ENCODE measurements around the gene SCN3B. TPM values are rescaled to one million over a fixed set of nuclear protein-coding genes. Genes with fewer than 3 reads are reported as not detected.
"Not testable (repeated sequence)": the region's sequence is repeated elsewhere in the genome, so short reads cannot be mapped to it uniquely, and the experiment has no call there.

The SCN3B gene
- total RNA-seq, 1 experiment from 2014 or later = 0.26 TPM

- DNase-seq (no peak), ATAC-seq (no peak)
- ChIA-PET POLR2A (ENCODE audit: unreplicated experiment) (no interaction called here), CTCF (no interaction called here)
- no peaks in the 10 kb centered on the region for H4K20me1 ChIP-seq (ENCODE audit: low read length)
- H3K4me3 ChIP-seq (ENCODE audit: low read length) = no peak overlapping the region
- H3K27me3 ChIP-seq (ENCODE audit: low read length) = peaks cover 36% of the 10 kb centered on the region
- no peak overlapping the region for H3K27ac ChIP-seq (ENCODE audit: low read length)
- TF ChIP-seq EZH2 (IDR thresholded peaks at IDR 0.05; ENCODE audit: low read length, unreplicated experiment) (no peak), EZH2phosphoT487 (IDR thresholded peaks at IDR 0.05; ENCODE audit: borderline replicate concordance, low read length) (no peak)
- TF ChIP-seq, protein P1, sequence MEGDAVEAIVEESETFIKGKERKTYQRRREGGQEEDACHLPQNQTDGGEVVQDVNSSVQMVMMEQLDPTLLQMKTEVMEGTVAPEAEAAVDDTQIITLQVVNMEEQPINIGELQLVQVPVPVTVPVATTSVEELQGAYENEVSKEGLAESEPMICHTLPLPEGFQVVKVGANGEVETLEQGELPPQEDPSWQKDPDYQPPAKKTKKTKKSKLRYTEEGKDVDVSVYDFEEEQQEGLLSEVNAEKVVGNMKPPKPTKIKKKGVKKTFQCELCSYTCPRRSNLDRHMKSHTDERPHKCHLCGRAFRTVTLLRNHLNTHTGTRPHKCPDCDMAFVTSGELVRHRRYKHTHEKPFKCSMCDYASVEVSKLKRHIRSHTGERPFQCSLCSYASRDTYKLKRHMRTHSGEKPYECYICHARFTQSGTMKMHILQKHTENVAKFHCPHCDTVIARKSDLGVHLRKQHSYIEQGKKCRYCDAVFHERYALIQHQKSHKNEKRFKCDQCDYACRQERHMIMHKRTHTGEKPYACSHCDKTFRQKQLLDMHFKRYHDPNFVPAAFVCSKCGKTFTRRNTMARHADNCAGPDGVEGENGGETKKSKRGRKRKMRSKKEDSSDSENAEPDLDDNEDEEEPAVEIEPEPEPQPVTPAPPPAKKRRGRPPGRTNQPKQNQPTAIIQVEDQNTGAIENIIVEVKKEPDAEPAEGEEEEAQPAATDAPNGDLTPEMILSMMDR (conservative IDR thresholded peaks at IDR 0.05; ENCODE audit: low read depth, low read length) = no peak
- intact Hi-C loops (cut with micrococcal nuclease) = no loop called here
- no peak overlapping the region for H2AFZ ChIP-seq (ENCODE audit: low read length)
- H3K9ac ChIP-seq (ENCODE audit: low read length) = no peak overlapping the region
- H3F3A ChIP-seq (ENCODE audit: low read length, unreplicated experiment) = no peaks in the 10 kb centered on the region
- H3K9me2 ChIP-seq (replicated peaks; ENCODE audit: low read length) = no peaks in the 10 kb centered on the region
- no TSS peak for BruUV-seq (replicated peaks)
- no peak overlapping the region for H3K4me2 ChIP-seq (ENCODE audit: low read length)
- H3K79me2 ChIP-seq (ENCODE audit: low read length) = no peaks in the 10 kb centered on the region
- H3K4me1 ChIP-seq (ENCODE audit: insufficient read depth, low read length) = no peaks in the 10 kb centered on the region
- no peaks in the 10 kb centered on the region for H3K36me3 ChIP-seq (ENCODE audit: low read depth, low read length)
- H3K9me3 ChIP-seq (ENCODE audit: low read length) = no peaks in the 10 kb centered on the region
These were observed 10.9 kb upstream of the SCN3B start for GRCh38 chr11:123665306-123665705.

GRCh38 chr11:123659965-123660364 lies 5.5 kb upstream of the SCN3B start:
- POLR2A ChIA-PET (ENCODE audit: unreplicated experiment); H4K20me1 ChIP-seq (ENCODE audit: low read length); H3K79me2 ChIP-seq (ENCODE audit: low read length); H3K9me3 ChIP-seq (ENCODE audit: low read length); CTCF ChIA-PET; H3K4me1 ChIP-seq (ENCODE audit: insufficient read depth, low read length); intact Hi-C loops (cut with micrococcal nuclease); H3K27ac ChIP-seq (ENCODE audit: low read length); DNase-seq; H3K4me3 ChIP-seq (ENCODE audit: low read length); H2AFZ ChIP-seq (ENCODE audit: low read length); H3K9ac ChIP-seq (ENCODE audit: low read length); H3K4me2 ChIP-seq (ENCODE audit: low read length); H3F3A ChIP-seq (ENCODE audit: low read length, unreplicated experiment); ATAC-seq; BruUV-seq (replicated peaks); H3K9me2 ChIP-seq (replicated peaks; ENCODE audit: low read length); H3K36me3 ChIP-seq (ENCODE audit: low read depth, low read length): not testable (repeated sequence)
- H3K27me3 ChIP-seq (ENCODE audit: low read length) = peaks cover 17% of the 10 kb centered on the region

- no peak for ATAC-seq
- ChIA-PET POLR2A (ENCODE audit: unreplicated experiment) (no interaction called here), CTCF (no interaction called here)
- no peaks in the 10 kb centered on the region for H3K79me2 ChIP-seq (ENCODE audit: low read length)
- H3K4me2 ChIP-seq (ENCODE audit: low read length) = no peak overlapping the region
- H3K27me3 ChIP-seq (ENCODE audit: low read length) = peaks cover 17% of the 10 kb centered on the region
- TF ChIP-seq, protein P1 (conservative IDR thresholded peaks at IDR 0.05; ENCODE audit: low read depth, low read length) = no peak
- TF ChIP-seq EZH2phosphoT487 (IDR thresholded peaks at IDR 0.05; ENCODE audit: borderline replicate concordance, low read length) = no peak
- TF ChIP-seq EZH2 (IDR thresholded peaks at IDR 0.05; ENCODE audit: low read length, unreplicated experiment) = no peak
- H4K20me1 ChIP-seq (ENCODE audit: low read length) = no peaks in the 10 kb centered on the region
- H3K9ac ChIP-seq (ENCODE audit: low read length) = no peak overlapping the region
- peaks cover 4% of the 10 kb centered on the region; the same call in 1 of the 2 replicates for H3K4me1 ChIP-seq (ENCODE audit: insufficient read depth, low read length)
- H3F3A ChIP-seq (ENCODE audit: low read length, unreplicated experiment) = no peaks in the 10 kb centered on the region
- no peaks in the 10 kb centered on the region for H3K9me2 ChIP-seq (replicated peaks; ENCODE audit: low read length)
- no peak overlapping the region for H3K27ac ChIP-seq (ENCODE audit: low read length)
- H3K4me3 ChIP-seq (ENCODE audit: low read length) = no peak overlapping the region
- BruUV-seq (replicated peaks) = no TSS peak
- intact Hi-C loops (cut with micrococcal nuclease) = no loop called here
- H2AFZ ChIP-seq (ENCODE audit: low read length) = no peak overlapping the region
- no peaks in the 10 kb centered on the region for H3K36me3 ChIP-seq (ENCODE audit: low read depth, low read length)
- DNase-seq = no peak
- H3K9me3 ChIP-seq (ENCODE audit: low read length) = no peaks in the 10 kb centered on the region
These were observed 4.9 kb upstream of the SCN3B start for GRCh38 chr11:123659311-123659710.
